Inflammatory macrophage treated with lipopolysaccharide for 4 hours (primary cell): ENCODE data around the gene PRIMPOL.
"Not testable (repeated sequence)": the region's sequence is repeated elsewhere in the genome, so short reads cannot be mapped to it uniquely, and the experiment has no call there.

ENCODE experiments used
- DNase-seq: peaks from one replicate; pipeline ENCODE4 v3.0.0-alpha.2; 2020

PRIMPOL gene

GRCh38 chr4:184649026-184649970 lies at the start of gene PRIMPOL, which contains the start of gene CASP3:
Gene PRIMPOL (plus strand): TSS chr4:184649738. CDS start chr4:184657141, 7,403 bp downstream.
Gene CASP3 (minus strand): TSS chr4:184649447. CDS start chr4:184638453, 10,994 bp downstream.
- DNase-seq = peak; percentile 93

- DNase-seq = not testable (repeated sequence)
These were observed 48.6 kb upstream of the PRIMPOL start for GRCh38 chr4:184600982-184601381.

- DNase-seq = not testable (repeated sequence)
These were observed 46.7 kb upstream of the PRIMPOL start for GRCh38 chr4:184602857-184603256.

GRCh38 chr4:184607429-184607828 lies 42.1 kb upstream of the PRIMPOL start:
- DNase-seq = not testable (repeated sequence)

- no peak for DNase-seq
These were observed 37.5 kb upstream of the PRIMPOL start for GRCh38 chr4:184612074-184612473.

- DNase-seq = peak; percentile 21
These were observed 36.1 kb upstream of the PRIMPOL start for GRCh38 chr4:184613405-184613804.

- no peak for DNase-seq
These were observed 35.0 kb upstream of the PRIMPOL start for GRCh38 chr4:184614509-184614908.

GRCh38 chr4:184616168-184616567 lies 33.4 kb upstream of the PRIMPOL start:
- not testable (repeated sequence) for DNase-seq

GRCh38 chr4:184616633-184617551 lies 32.6 kb upstream of the PRIMPOL start:
- peak; percentile 77 for DNase-seq

- DNase-seq = peak; percentile 13
These were observed 31.8 kb upstream of the PRIMPOL start for GRCh38 chr4:184617600-184618196.

- peak; percentile 66 for DNase-seq
These were observed 29.2 kb upstream of the PRIMPOL start for GRCh38 chr4:184620212-184620867.

- no peak for DNase-seq
These were observed 28.0 kb upstream of the PRIMPOL start for GRCh38 chr4:184621518-184621917.

- DNase-seq = not testable (repeated sequence)
These were observed 25.0 kb upstream of the PRIMPOL start for GRCh38 chr4:184624504-184624903.

- DNase-seq = no peak
These were observed 24.5 kb upstream of the PRIMPOL start for GRCh38 chr4:184624972-184625554.

- peak; percentile 16 for DNase-seq
These were observed 23.5 kb upstream of the PRIMPOL start for GRCh38 chr4:184625783-184626596.

GRCh38 chr4:184628103-184628502 lies 21.4 kb upstream of the PRIMPOL start:
- no peak for DNase-seq

- no peak for DNase-seq
These were observed 16.7 kb upstream of the PRIMPOL start for GRCh38 chr4:184632842-184633241.

- no peak for DNase-seq
These were observed 14.2 kb upstream of the PRIMPOL start for GRCh38 chr4:184635381-184635780.

GRCh38 chr4:184636144-184636543 lies 13.4 kb upstream of the PRIMPOL start:
- no peak for DNase-seq

GRCh38 chr4:184636897-184637296 lies 12.6 kb upstream of the PRIMPOL start:
- no peak for DNase-seq

GRCh38 chr4:184641022-184641421 lies 8.5 kb upstream of the PRIMPOL start:
- DNase-seq = no peak
